Measurements from ENCODE around the gene CHPT1.

DNA sequence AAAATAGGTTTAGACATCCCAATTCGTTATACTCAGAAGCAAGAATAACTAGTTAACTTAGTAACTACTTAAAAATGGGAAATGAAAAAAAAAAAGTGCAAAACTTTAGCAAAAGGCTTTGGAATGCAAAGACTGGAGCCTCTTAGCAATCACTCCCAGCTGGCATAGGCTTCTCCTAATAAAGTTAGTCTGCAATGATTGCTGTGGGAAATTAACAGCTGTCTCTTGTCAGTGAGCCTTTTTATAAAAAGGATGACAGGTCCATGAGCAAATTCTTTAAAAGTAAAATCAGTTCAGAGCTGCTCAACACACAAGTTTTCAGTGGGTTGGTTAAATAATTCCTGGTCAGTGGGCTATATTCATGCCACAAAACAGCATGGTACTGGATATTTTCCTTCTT lies 49.2 kb downstream of the CHPT1 start:
- TF ChIP-seq LEF1 (IDR thresholded peaks at IDR 0.05; ENCODE audit: borderline replicate concordance): no peak
- TF ChIP-seq, protein P1, sequence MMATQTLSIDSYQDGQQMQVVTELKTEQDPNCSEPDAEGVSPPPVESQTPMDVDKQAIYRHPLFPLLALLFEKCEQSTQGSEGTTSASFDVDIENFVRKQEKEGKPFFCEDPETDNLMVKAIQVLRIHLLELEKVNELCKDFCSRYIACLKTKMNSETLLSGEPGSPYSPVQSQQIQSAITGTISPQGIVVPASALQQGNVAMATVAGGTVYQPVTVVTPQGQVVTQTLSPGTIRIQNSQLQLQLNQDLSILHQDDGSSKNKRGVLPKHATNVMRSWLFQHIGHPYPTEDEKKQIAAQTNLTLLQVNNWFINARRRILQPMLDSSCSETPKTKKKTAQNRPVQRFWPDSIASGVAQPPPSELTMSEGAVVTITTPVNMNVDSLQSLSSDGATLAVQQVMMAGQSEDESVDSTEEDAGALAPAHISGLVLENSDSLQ (IDR thresholded peaks at IDR 0.05): no peak
- TF ChIP-seq ARNT (IDR thresholded peaks at IDR 0.05): no peak
- no peak for TF ChIP-seq SUZ12 (IDR thresholded peaks at IDR 0.05)
- TF ChIP-seq NFRKB (IDR thresholded peaks at IDR 0.05): no peak
- TF ChIP-seq BHLHE40 (IDR thresholded peaks at IDR 0.05; ENCODE audit: borderline replicate concordance): no peak
- TF ChIP-seq TARDBP (IDR thresholded peaks at IDR 0.05): no peak
- no peak for TF ChIP-seq CTBP1 (IDR thresholded peaks at IDR 0.05; ENCODE audit: borderline replicate concordance)
- no peak for TF ChIP-seq SP1 (IDR thresholded peaks at IDR 0.05)
- TF ChIP-seq FOXA1 (IDR thresholded peaks at IDR 0.05): no peak
- TF ChIP-seq ELF4 (IDR thresholded peaks at IDR 0.05): no peak
